CD4-positive, alpha-beta T cell treated with Interleukin-15 for 1 hour (primary cell): ENCODE data around the gene NFATC1.

Experiments used
- DNase-seq: peaks from one replicate; pipeline ENCODE4 v3.0.0-alpha.2; 2020

The NFATC1 gene

DNA sequence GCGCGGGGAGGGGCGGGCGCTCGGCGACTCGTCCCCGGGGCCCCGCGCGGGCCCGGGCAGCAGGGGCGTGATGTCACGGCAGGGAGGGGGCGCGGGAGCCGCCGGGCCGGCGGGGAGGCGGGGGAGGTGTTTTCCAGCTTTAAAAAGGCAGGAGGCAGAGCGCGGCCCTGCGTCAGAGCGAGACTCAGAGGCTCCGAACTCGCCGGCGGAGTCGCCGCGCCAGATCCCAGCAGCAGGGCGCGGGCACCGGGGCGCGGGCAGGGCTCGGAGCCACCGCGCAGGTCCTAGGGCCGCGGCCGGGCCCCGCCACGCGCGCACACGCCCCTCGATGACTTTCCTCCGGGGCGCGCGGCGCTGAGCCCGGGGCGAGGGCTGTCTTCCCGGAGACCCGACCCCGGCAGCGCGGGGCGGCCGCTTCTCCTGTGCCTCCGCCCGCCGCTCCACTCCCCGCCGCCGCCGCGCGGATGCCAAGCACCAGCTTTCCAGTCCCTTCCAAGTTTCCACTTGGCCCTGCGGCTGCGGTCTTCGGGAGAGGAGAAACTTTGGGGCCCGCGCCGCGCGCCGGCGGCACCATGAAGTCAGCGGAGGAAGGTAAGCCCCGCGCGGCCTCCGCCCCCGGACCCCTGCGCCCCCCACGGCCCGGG is at the start of gene NFATC1:
Gene NFATC1, plus strand, starts transcription at position 170 of the 644 bp plus-strand sequence. Its CDS starts 295 bp downstream, at position 465.
- DNase-seq: peak; percentile 87

DNA sequence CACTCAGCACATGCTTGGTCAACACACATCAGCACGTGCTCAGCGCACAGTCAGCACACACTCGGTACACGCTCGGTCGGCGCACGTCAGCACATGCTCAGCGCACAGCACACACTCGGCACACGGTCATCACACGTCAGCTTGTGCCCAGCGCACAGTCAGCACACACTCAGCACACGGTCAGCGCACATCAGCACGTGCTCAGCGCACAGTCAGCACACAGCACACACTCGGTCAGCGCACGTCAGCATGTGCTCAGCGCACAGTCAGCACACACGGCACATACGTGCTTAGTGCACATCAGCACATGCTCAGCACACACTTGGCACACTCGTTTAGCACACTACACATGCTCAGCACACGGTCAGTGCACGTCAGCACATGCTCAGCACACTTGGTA is 49.7 kb upstream of the NFATC1 start:
- DNase-seq: no peak

DNA sequence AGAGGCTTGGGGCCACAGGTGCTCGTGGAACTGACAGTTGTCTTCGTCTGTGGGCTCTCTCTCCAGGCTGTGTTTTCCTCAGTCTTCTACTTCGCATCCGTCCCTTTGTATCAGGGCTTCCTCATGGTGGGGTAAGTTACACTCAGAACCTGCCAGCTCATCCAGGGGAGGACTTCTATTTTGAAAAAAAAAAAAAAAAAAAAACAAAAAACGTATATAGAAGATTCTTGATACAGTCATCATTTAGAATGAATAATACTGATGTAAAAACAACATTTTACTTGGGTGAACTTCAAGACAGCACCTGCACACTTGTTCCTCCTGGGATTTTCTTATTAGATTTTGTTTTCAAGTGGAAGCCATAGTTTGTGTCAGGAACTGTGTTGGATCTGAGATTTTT is 47.7 kb upstream of the NFATC1 start:
- DNase-seq: no peak

DNA sequence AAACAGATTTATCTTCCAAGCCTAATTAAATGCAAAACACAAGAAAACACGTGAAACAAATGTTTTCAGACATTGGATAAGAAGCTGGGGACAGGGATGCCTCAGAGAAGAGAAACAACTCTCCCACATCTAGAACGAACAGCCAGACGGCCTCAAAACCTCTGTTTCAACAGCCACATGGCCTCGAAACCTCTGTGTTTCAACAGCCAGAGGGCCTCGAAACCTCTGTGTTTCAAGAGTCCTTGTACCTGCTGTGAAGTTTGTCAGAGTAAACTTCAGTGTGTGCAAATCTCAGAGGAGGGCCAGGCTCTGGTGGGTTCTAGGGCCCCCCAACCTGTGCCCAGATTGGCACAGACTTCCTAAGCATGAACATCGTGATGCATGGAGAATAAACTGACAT is 43.3 kb upstream of the NFATC1 start:
- no peak for DNase-seq

DNA sequence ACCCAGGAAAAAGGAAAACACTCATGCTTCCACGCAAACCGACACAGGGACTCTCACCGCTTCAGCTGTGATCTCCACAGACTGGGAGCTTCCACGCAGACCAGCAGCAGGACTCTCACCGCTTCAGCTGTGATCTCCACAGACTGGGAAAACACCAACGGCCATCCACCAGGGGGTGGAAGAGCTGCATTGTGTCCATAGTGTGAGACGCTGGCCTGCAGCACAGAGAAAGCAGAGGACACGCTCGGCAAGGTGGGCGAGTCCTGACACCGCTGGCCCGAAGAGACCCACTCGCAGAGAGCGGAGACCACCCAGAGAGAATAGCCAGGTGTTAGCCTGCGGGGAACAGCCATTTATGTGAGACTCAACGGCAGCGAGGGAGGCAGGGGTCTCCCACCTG is 42.5 kb upstream of the NFATC1 start:
- no peak for DNase-seq

DNA sequence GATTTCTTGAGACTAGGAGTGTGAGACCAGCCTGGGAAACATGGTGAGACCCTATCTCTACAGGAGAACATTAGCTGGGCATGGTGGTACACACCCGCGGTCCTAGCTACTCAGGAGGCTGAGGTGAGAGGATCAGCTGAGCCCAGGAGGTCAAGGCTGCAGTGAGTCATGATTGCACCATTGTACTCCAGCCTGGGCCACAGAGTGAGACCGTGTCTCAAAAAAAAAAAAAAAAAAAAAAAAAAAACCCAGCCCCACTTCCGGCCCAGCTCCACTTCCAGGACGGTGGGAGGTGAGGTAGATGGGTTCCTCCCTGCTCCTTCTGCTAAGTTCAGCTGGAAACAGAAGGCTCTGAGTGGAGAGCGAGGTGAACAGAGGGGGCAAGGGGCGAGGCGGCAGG is 41.4 kb upstream of the NFATC1 start:
- no peak for DNase-seq

DNA sequence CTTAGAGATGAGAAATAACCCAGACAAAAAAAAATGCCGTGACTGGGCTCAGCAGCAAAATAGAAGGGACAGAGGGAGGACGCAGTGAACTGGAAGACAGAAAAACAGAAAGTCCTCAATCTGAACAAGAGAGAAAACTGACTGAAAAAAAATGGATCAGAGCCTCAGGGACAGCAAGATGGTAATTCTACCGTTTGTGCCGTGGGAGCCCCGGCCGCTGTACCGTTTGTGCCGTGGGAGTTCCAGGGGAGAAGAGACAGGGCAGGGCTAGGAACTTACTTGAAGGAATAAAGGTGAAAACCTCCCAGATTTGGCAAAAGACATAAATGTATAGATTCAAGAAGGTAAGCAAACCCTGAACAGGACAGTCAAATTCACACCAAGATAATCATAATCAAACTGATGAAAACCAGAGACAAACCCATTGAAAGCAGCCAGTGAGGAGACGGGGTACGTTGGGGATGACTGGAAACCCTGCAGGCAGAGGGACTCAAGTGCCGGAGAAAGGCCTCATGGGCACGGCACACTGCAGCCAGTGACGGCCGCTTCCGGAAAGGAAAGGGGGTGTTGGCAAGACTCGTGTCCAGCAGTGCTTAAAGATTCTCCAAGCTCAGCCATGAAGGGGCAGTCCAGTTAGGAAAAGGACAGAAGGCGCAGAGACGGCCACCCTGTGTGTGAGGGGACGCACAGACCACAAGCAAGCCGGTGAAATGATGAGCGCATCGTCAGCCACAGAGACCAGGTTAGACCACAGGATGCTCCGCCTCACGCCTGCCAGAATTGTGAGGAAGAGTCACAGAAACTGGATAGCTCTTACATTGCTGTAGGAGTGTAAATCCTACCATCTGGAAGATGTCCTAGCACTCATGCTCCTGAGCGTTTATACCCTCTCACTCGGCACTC is 40.0 kb upstream of the NFATC1 start:
- no peak for DNase-seq

DNA sequence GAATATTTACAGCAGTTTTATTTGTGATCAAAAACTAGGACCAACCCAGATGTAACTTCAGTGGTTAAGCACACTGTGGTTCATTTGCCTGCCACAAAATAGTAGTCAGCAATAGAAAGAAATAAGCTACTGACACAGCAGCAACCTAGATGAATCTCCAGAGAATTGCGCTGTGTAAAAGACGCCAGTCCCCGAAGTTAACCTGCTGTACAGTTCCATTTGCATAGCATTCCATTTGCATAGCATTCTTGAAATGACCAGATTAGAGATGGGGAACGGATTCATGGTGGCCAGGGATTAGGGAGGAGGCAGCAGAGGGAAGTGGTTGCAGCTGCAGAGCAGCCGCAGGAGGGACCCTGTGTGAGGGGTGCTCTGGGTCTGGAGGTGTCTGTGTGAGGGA is 39.3 kb upstream of the NFATC1 start:
- DNase-seq: no peak

DNA sequence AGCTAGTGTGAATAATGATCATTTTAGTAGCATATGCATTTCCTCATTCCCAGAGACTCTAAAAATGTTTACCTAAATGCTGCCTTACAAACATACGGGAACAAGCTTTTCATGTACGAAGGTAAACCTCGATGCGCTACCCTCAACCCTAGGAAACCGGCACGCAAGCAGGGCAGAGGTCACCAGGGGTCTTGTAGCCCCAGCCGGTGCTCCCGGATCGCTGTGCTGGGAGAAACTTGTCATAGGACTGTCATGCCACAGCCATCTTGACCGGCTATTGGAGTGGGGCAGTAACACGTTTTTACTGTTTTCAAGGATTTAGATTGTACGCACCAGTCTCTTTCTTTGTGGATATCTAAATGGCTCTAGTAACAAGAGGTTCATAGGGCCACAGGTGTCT is 34.8 kb upstream of the NFATC1 start:
- DNase-seq: no peak

DNA sequence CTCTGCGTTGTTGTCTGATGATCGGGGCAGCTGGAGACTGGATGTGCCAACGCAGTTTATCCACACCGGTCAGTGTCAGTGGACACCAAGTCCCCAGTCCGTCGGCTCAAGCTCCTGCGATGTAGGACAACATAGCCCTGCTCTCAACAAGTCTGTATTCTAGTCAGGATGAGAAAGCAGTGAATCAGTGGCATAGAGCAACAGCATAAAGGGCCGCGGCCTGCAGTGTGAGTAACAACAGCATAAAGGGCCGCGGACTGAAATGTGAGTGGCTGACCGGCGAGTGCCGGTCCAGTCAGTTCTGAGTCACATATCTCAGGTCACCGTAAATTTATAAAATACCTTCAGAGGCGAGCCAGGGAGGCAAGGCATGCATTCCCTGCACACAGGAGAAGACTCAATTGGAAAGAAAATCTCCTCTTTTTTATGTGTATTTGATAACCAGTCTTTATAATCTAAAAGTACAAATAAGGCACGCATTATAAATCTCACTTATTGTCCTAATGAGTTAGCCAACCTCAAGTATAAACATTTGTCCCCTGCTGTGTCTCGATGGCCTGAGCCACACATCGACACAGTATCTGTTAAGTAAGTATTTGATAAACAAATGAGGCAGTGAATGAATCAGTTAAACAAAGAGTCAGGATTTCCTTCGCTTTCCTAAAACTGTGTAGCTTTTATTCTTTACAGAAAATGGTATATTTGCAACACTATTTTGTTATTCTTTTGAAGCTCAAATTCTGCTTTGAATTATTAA is 33.8 kb upstream of the NFATC1 start:
- no peak for DNase-seq

DNA sequence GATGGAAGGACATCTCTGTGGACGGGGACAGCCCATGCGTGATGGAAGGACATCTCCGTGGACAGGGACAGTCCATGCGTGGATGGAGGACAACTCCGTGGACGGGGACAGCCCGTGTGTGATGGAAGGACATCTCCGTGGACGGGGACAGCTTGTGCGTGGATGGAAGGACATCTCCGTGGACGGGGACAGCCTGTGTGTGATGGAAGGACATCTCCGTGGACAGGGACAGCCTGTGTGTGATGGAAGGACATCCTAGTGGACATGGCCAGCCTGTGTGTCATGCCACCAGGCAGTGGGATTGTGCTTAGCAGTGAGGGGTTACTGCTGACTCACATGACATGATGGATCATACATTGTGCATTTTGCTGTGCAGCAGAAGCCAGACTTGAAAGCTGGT is 30.0 kb upstream of the NFATC1 start:
- no peak for DNase-seq

DNA sequence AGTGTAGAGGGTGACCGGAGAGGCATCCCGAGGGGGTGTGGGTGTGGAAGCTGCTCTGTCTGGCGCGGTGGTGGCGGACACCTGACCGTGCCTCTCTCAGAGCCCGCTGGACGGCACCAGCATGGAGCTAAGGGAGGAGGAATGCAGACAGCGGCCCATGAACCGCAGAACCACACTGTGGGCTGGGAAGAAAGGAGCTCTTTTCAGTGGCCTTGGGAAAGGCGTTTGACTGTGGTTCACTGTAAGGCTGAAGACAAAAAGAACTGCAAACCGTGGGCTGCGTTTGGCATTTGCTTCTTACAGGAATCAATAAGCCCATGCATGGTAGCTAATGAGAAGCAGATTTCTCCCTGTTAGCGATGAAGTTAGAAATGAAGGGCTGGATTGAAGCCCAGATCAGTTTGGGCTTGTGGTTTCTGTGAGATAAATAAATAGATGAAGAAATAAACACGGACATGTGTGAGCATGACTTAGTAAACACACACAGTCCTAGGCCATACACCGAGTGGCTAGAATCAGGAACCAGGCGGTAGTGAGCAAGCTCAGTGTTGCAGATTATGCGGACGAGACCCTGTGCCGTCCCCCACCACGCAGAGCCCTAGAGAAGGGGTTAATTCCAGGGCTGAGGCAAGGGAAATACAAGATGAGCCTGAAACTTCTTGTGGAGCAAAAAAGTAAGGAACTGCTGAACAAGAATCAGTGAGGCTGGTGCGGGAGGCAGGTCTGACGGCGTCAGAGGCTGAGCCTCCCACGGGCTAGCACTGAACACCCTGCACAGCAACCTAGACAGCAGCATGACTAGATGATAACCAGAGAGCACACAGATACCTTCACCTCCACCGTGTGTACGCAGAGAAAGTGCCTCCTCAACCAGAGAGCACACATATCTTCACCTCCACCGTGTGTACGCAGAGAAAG is 29.3 kb upstream of the NFATC1 start:
- no peak for DNase-seq

DNA sequence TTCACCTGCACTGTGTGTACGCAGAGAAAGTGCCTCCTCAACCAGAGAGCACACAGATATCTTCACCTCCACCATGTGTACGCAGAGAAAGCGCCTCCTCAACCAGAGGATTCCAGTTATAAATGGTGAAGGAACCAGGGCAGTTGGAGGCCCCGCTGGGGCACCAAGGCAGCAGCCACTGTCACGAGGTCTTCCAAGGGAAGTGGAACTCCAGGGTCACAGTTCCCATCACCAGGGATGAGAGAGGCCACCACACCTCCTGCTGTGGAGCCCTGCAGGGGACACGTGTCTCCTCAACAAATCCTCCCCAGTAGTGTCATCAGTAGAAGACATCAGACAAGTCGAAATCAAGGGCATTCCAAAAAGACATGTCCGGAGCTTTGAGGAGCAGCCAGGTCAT is 28.2 kb upstream of the NFATC1 start:
- no peak for DNase-seq

DNA sequence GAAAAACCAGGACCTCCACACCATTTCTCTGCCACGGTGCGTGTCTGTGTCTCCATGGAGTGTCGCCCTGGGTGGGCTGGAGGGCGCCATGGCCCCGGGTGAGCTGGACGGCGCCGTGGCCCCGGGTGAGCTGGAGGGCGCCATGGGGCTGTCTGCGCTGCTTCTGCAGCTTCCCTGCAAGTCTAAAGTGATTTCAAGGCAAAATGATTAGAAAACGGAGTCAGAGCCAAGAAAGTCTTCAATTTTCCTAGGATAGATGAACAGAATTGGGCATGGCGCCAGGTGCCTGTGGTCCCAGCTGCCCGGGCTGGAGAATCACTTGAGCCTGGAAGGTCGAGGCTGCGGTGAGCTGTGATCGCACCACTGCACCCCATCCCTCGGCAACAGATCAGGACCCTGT is 27.7 kb upstream of the NFATC1 start:
- no peak for DNase-seq

DNA sequence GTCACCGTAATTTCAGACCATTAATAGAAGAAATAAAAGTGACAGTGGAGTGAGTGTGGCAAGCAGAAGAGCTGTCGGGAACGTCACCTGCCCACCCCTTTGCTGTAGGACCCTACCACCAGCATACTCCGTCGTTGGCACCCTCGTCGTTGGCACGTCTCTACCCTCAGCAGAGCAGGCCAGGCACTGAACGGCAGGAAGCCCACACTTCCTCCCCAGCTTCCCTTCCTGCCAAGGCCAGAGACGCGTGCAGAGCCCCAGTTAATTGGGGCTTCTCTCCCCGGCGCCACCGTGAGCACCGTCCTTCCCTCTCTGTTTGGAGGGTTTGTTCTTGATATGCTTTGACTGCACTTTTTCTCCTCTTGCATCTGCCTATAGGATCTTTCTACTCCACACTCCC is 27.0 kb upstream of the NFATC1 start:
- no peak for DNase-seq

DNA sequence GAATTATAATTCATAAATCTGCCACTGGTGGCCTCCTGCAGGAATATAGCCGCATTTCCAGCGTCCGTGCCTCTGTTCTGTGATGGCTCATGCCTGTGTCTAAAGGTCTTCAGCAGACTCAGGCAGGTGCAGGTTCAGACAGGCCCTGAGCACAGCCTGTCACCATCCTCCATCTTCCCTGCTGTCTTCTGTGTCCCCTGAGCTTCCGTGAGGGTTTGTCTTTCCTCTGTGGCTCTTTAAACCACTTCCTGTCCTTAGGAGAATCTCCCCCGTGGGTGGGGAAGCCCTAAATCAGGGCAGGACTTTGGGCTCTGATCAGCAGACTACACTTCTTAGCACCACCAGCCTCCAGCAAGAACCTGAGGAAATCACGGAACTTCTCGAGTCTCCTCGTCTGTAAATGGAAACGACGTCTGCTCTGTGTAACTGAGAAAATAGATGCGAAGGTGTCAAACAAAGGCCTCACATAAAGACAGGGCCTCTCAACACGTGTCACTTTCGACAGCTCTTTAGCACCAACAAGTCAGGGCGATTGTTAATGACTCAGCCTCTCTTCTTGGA is 24.1 kb upstream of the NFATC1 start:
- DNase-seq: no peak

DNA sequence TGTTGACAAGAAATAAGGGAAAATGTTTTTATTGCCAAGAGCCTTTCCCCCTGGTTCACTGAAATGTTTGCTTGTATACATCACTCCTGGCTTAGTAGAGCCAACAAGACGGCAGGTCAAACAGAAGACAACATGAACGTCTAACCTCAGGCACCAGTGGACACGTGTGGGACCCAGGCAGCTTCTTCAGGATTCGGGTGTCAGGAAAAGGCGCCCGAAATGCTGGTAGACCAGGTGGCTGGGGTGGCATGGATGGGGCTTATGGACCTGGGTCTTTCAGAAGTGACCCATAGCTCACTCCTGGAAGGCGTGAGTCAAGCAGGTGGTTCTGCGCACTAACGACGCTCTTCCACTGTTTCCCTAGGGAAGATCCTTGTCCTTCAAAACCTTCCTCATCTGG is 23.3 kb upstream of the NFATC1 start:
- no peak for DNase-seq

DNA sequence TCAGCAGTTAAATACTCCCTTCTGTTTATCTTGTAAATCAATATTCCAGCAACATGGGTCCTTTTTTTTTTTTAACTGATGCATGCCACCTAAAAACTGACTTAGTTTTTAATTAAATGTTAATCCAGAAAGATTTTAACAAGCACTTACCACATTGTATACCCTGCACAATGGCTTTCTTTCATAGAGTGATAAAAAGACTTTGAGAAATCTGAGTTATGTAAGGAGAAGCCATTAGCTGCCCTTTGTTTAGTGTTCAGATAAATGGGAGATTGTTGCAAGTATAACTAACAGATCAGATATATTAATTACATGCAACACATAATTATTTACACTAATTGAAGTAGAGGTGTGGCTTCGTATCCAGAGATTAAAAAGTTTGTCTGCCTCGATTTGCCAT is 22.7 kb upstream of the NFATC1 start:
- DNase-seq: no peak

DNA sequence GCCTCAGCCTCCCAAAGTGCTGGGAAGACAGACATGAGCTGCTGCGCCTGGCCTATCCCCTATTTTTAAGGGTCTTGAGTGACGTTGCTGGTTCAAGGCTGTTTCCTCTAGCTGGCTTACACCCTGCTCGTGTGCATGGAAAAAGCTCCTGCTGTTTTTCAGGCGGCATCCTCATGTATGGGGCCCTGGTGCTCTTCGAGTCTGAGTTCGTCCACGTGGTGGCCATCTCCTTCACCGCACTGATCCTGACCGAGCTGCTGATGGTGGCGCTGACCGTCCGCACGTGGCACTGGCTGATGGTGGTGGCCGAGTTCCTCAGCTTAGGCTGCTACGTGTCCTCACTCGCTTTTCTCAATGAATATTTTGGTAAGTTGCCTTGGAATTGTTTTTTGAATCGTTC is 22.0 kb upstream of the NFATC1 start:
- no peak for DNase-seq

DNA sequence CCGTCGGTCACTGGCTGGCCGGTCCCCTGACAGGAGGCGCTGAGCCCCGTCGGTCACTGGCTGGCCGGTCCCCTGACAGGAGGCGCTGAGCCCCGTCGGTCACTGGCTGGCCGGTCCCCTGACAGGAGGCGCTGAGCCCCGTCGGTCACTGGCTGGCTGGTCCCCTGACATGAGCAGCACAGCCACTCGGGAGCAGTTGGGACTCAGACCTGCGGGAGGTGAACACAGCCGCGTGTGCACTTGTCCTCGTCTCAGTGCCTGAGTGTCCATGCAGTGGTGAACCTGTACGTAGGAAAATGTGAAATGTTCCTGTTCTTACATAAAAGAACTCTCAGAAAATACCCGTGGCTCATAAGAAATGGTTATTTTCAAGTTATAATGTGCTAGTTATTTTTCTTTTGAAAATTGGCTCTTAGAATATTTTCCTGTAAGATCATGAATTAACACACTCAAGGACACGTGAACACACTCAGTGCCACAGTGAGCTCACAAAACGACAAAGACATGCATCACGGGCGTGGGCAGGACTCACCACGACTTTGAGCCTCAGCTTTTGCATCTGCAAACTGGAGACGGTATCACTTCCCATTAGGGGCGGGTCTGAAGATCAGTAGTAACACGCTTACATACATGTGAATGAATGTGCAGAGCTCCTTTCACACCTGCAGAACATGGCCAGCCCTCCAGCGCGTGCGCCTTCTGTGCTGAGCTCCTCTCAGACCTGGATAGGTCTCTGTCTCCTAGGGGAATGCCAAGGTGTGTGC is 21.1 kb upstream of the NFATC1 start:
- DNase-seq: peak; percentile 40

DNA sequence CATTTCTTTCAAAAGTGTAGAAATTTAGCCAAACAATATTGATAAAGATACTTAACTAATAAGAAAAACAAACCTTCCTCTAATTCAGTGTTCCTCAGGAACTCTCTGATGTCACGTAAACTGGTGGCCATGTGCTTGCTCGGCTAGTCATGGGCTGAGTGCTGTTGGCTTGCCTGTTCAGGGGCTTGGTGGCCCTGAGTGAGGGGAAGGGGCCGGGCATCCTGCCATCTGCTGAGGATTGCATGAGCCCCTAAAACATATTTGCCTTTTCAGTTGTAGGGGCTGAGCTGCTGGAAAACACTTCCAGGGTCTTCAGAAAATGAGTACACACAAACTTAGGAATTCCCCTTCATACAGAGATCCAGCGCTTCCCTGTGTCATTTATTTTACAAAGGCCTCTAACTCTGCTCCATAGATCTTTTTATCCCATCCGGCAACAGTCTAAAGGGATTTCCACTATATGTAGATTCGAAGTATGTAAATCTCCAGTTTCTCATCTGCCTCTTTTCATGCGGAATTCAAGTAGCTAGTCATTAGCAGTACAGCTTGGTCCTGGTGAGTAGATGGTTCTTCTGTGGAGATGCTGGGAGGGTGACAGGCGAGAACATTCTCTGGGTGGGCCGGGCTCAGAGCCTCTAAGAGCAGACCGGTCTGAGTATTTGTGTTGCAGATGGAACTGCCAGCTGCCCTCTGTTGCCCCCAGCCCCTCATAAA is 20.1 kb upstream of the NFATC1 start:
- DNase-seq: no peak
